Suprapubic skin (tissue), 4 donors: ENCODE measurements around the gene KYAT1. TPM values are rescaled to one million over a fixed set of nuclear protein-coding genes. Genes with fewer than 3 reads are reported as not detected.

Experiments used
- DNase-seq, 2 donors: peaks; one replicate each; pipeline ENCODE4 v3.0.0-alpha.2; 2019; ENCODE audit warnings: low spot score in 2 of 2
- H3K27ac ChIP-seq: fragments of 200-600 bp; sonication (generic); one replicate; pipeline ENCODE4 v1.5.1; 2019
- H3K27me3 ChIP-seq: fragments of 200-600 bp; sonication (generic); one replicate; pipeline ENCODE4 v1.5.1; 2019
- H3K36me3 ChIP-seq: fragments of 200-600 bp; sonication (generic); one replicate; pipeline ENCODE4 v1.5.1; 2019
- H3K4me1 ChIP-seq: fragments of 200-600 bp; sonication (generic); one replicate; pipeline ENCODE4 v1.5.1; 2019
- H3K4me3 ChIP-seq: fragments of 200-600 bp; sonication (generic); one replicate; pipeline ENCODE4 v1.5.1; 2019; ENCODE audit warnings: mild to moderate bottlenecking
- H3K9me3 ChIP-seq: fragments of 200-600 bp; sonication (generic); one replicate; pipeline ENCODE4 v1.5.1; 2019
- CTCF ChIP-seq, 2 donors: fragments of 200-600 bp in 1 of 2; fragments of 450-650 bp in 1 of 2; sonication (generic) in 1 of 2; IDR thresholded peaks; one replicate each; pipeline ENCODE4 v1.5.1; 2016 to 2019; ENCODE audit warnings: antibody characterized with exemption in 2 of 2, mild to moderate bottlenecking in 1 of 2, moderate library complexity in 1 of 2
- EP300 ChIP-seq: sonication (generic); formaldehyde crosslinking; IDR thresholded peaks from one replicate; pipeline ENCODE4 v1.6.1; 2017; ENCODE audit warnings: antibody characterized with exemption
- POLR2A ChIP-seq, 2 donors: fragments of 450-650 bp; IDR thresholded peaks; one replicate each; pipeline ENCODE4 v1.6.1; 2017; ENCODE audit warnings: antibody characterized with exemption in 2 of 2, mild to moderate bottlenecking in 2 of 2, moderate library complexity in 2 of 2
- POLR2AphosphoS5 ChIP-seq, 3 donors: sonication (generic); formaldehyde crosslinking; IDR thresholded peaks; one replicate each; pipeline ENCODE4 v1.6.1; 2017; ENCODE audit warnings: antibody characterized with exemption in 3 of 3
- WGBS: methylation state at CpG from one replicate; pipeline ENCODE4 v1.1.5; 2018; 5-methylcytosine and 5-hydroxymethylcytosine counted together
- total RNA-seq, 4 donors: library from RNA; depleted of rRNA; stranded (reverse); fragments of >200 nt; gene quantifications; one replicate each; pipeline ENCODE4 v1.1.0, GENCODE V29; 2016

Gene KYAT1
- total RNA-seq, 4 donors from 2014 or later: 10.6 to 17.1 (median 14.6) TPM

- WGBS: 96% methylated on average over 3 of the region's 3 CpGs
- peaks cover 83% of the 10 kb centered on the region for H3K4me1 ChIP-seq
Observed at GRCh38 chr9:128887049-128887448, 5.3 kb upstream of the KYAT1 start.

GRCh38 chr9:128886211-128886891 is 4.6 kb upstream of the KYAT1 start:
- 67% methylated on average over 12 of the region's 13 CpGs for WGBS
- H3K27ac ChIP-seq: no peak overlapping the region
- H3K27me3 ChIP-seq: no peaks in the 10 kb centered on the region
- no peak overlapping the region for H3K4me3 ChIP-seq
- H3K4me1 ChIP-seq: peaks cover 76% of the 10 kb centered on the region
- H3K9me3 ChIP-seq: no peaks in the 10 kb centered on the region
- DNase-seq: no peak
- TF ChIP-seq CTCF (IDR thresholded peaks at IDR 0.05) (no peak), EP300 (no peak), POLR2AphosphoS5 (IDR thresholded peaks at IDR 0.05) (no peak), POLR2A (IDR thresholded peaks at IDR 0.05) (no peak)
- peaks cover 16% of the 10 kb centered on the region for H3K36me3 ChIP-seq

More at GRCh38 chr9:128887049-128887448, 5.3 kb upstream of the KYAT1 start:
- no peak for DNase-seq
- Histone ChIP-seq H3K27ac (no peak overlapping the region), H3K27me3 (no peaks in the 10 kb centered on the region), H3K36me3 (peaks cover 16% of the 10 kb centered on the region), H3K9me3 (no peaks in the 10 kb centered on the region), H3K4me3 (no peak overlapping the region)
- TF ChIP-seq POLR2A (IDR thresholded peaks at IDR 0.05) (no peak), CTCF (IDR thresholded peaks at IDR 0.05) (no peak), EP300 (no peak), POLR2AphosphoS5 (IDR thresholded peaks at IDR 0.05) (no peak)

GRCh38 chr9:128885798-128886197 is 4.0 kb upstream of the KYAT1 start:
- no peak for DNase-seq
- TF ChIP-seq EP300 (no peak), POLR2A (IDR thresholded peaks at IDR 0.05) (no peak), POLR2AphosphoS5 (IDR thresholded peaks at IDR 0.05) (no peak), CTCF (IDR thresholded peaks at IDR 0.05) (no peak)
- H3K36me3 ChIP-seq: peaks cover 16% of the 10 kb centered on the region
- H3K27ac ChIP-seq: peak overlapping the region; percentile 11
- H3K4me3 ChIP-seq: no peak overlapping the region
- peaks cover 75% of the 10 kb centered on the region for H3K4me1 ChIP-seq
- H3K27me3 ChIP-seq: no peaks in the 10 kb centered on the region
- no peaks in the 10 kb centered on the region for H3K9me3 ChIP-seq
- WGBS: 84% methylated on average over 9 of the region's 15 CpGs

- no peak overlapping the region for H3K4me3 ChIP-seq
- 83% methylated on average over 5 of the region's 8 CpGs for WGBS
Observed at GRCh38 chr9:128885376-128885775, 3.6 kb upstream of the KYAT1 start.

More at GRCh38 chr9:128885376-128885775, 3.6 kb upstream of the KYAT1 start:
- DNase-seq: no peak
- Histone ChIP-seq H3K9me3 (no peaks in the 10 kb centered on the region), H3K36me3 (peaks cover 16% of the 10 kb centered on the region), H3K27ac (peak overlapping the region; percentile 11), H3K4me1 (peaks cover 75% of the 10 kb centered on the region), H3K27me3 (no peaks in the 10 kb centered on the region)
- TF ChIP-seq CTCF (IDR thresholded peaks at IDR 0.05) (no peak), EP300 (no peak), POLR2AphosphoS5 (IDR thresholded peaks at IDR 0.05) (no peak), POLR2A (IDR thresholded peaks at IDR 0.05) (no peak)
